Naive thymus-derived CD4-positive, alpha-beta T cell (primary cell): ENCODE measurements around the gene NRN1. TPM values are rescaled to one million over a fixed set of nuclear protein-coding genes. Genes with fewer than 3 reads are reported as not detected.
A peak's percentile ranks its signal among the peaks of the same experiment; 100 is the strongest.

Experiments
- ATAC-seq: fragments of 150-1000 bp; cut with Tn5 transposase; 2 replicates; pipeline ENCODE4 v1.10.0; 2021; ENCODE audit warnings: mild to moderate bottlenecking, moderate library complexity
- CTCF ChIA-PET: fragments of 350-600 bp; sonication (Branson Sonifier 250); formaldehyde crosslinking; loops from one replicate; lab custom pipeline; 2021; ENCODE audit warnings: antibody characterized with exemption; lab: Charles Lee
- POLR2A ChIA-PET: fragments of 350-600 bp; sonication (Branson Sonifier 250); formaldehyde crosslinking; loops from one replicate; lab custom pipeline; 2021; ENCODE audit warnings: antibody characterized with exemption, inconsistent platforms; lab: Charles Lee
- DNase-seq, 9 donors: peaks; one replicate each; pipeline versions ENCODE4 v3.0.0 to v3.0.0-alpha.2; 2020 to 2022; ENCODE audit warnings: mixed read lengths in 1 of 9
- H3K27ac ChIP-seq: one replicate; pipeline ENCODE4 v1.7.0; 2013; ENCODE audit warnings: mild to moderate bottlenecking, low read depth, low read length, moderate library complexity
- H3K27me3 ChIP-seq, 2 donors: one replicate each; pipeline ENCODE4 v1.7.0; 2013; ENCODE audit warnings: low read length in 2 of 2, mild to moderate bottlenecking in 2 of 2, moderate library complexity in 2 of 2; ENCODE audit not compliant: control insufficient read depth in 2 of 2, insufficient read depth in 2 of 2
- H3K36me3 ChIP-seq, 3 experiments: 1 replicate in 2 of 3; 2 replicates in 1 of 3; pipeline ENCODE4 v1.7.0; 2013; ENCODE audit warnings: low read length in 3 of 3, mild to moderate bottlenecking in 3 of 3, moderate library complexity in 1 of 3; ENCODE audit not compliant: insufficient read depth in 3 of 3, control insufficient read depth in 2 of 3
- H3K4me1 ChIP-seq, 2 donors: one replicate each; pipeline ENCODE4 v1.7.0; 2013; ENCODE audit warnings: low read length in 2 of 2, mild to moderate bottlenecking in 2 of 2, moderate library complexity in 1 of 2; ENCODE audit not compliant: control insufficient read depth in 2 of 2, insufficient read depth in 2 of 2
- H3K4me3 ChIP-seq: 2 replicates; pipeline ENCODE4 v1.7.0; 2013; ENCODE audit warnings: mild to moderate bottlenecking, low read length
- H3K9me3 ChIP-seq, 3 experiments: 1 replicate in 2 of 3; 2 replicates in 1 of 3; pipeline ENCODE4 v1.7.0; 2013; ENCODE audit warnings: low read length in 3 of 3; ENCODE audit not compliant: control insufficient read depth in 2 of 3
- H3K27ac Mint-ChIP-seq, 9 donors: one replicate each; pipeline ENCODE4 v1.8.0; 2020 to 2022; ENCODE audit warnings: mixed read lengths in 9 of 9, mild to moderate bottlenecking in 8 of 9, moderate library complexity in 5 of 9, inconsistent platforms in 2 of 9
- H3K27me3 Mint-ChIP-seq, 5 donors: one replicate each; pipeline ENCODE4 v1.8.0; 2021 to 2022; ENCODE audit warnings: mixed read lengths in 5 of 5, mild to moderate bottlenecking in 1 of 5
- H3K36me3 Mint-ChIP-seq, 5 donors: one replicate each; pipeline ENCODE4 v1.8.0; 2020 to 2022; ENCODE audit warnings: mixed read lengths in 5 of 5, mild to moderate bottlenecking in 3 of 5, inconsistent platforms in 1 of 5
- H3K4me1 Mint-ChIP-seq, 7 donors: one replicate each; pipeline ENCODE4 v1.8.0; 2020 to 2022; ENCODE audit warnings: mixed read lengths in 7 of 7, mild to moderate bottlenecking in 3 of 7, inconsistent platforms in 1 of 7
- H3K4me3 Mint-ChIP-seq, 10 donors: one replicate each; pipeline ENCODE4 v1.8.0; 2020 to 2022; ENCODE audit warnings: mild to moderate bottlenecking in 10 of 10, mixed read lengths in 10 of 10, moderate library complexity in 6 of 10, inconsistent platforms in 2 of 10
- H3K9me3 Mint-ChIP-seq, 11 donors: one replicate each; pipeline ENCODE4 v1.8.0; 2020 to 2022; ENCODE audit warnings: mixed read lengths in 11 of 11, mild to moderate bottlenecking in 4 of 11, inconsistent platforms in 1 of 11, moderate library complexity in 1 of 11
- intact Hi-C, 2 donors: fragments of 100-400 bp; cut with micrococcal nuclease; formaldehyde crosslinking; loops; one replicate each; pipeline ENCODE4 v1.15.1; 2023
- polyA plus RNA-seq, 2 donors: library from polyadenylated mRNA; unstranded; fragments of 300-500 nt; fragmentation: Illumina TruSeq; gene quantifications; one replicate each; pipeline ENCODE4 v1.2.3, GENCODE V29; 2021
- total RNA-seq, 6 experiments: library from RNA in 5 of 6; stranded (reverse) in 5 of 6; gene quantifications; 1 replicate in 5 of 6; 2 replicates in 1 of 6; pipeline ENCODE4 v1.2.3 and lab custom pipeline; 2021 to 2026

NRN1 gene
- total and polyA plus RNA-seq, 7 experiments from 2014 or later, result 0.19 to 9.1 (median 0.34) TPM; not detected in 2

GRCh38 chr6:6007366-6008088, 802 bp upstream of the NRN1 start:
- Mint-ChIP-seq H3K9me3 (peaks cover 0 to 30% (median 10%) of the 10 kb centered on the region in 11 donors), H3K36me3 (peaks cover 0 to 14% (median 6%) of the 10 kb centered on the region in 5 donors), H3K27me3 (peaks cover 66 to 86% (median 69%) of the 10 kb centered on the region in 5 donors), H3K4me3 (peak overlapping the region; percentile 60 to 87 (median 80)), H3K27ac (peak overlapping the region in 6 of 9 donors; percentile 7 to 74 (median 59)), H3K4me1 (peaks cover 34 to 65% (median 51%) of the 10 kb centered on the region in 7 donors)
- H3K27me3 ChIP-seq, result peaks cover 53 to 58% of the 10 kb centered on the region in 2 donors
- ChIA-PET CTCF (interaction anchor here (1.0 kb wide), 1 partner anchor 13 kb away, joined by 4 read pairs; no protein-coding TSS in a partner anchor), POLR2A (no interaction called here)
- intact Hi-C loops, result loop anchor here (1.0 to 10.0 kb wide), 12 partner anchors 9 to 1717 kb away; partner anchors contain the start of genes FARS2 (in 2 of the 2), BMP6 (in 1 of the 2), CDYL (in 1 of the 2) and DSP (in 1 of the 2)
- DNase-seq (peak in 3 of 9 donors; percentile 37 to 45 (median 38)), ATAC-seq (peak; percentile 34)
- peaks cover 20 to 49% of the 10 kb centered on the region in 2 donors for H3K4me1 ChIP-seq
- H3K4me3 ChIP-seq, result peak overlapping the region; percentile 5
- H3K36me3 ChIP-seq, result no peaks in the 10 kb centered on the region
- H3K27ac ChIP-seq, result no peak overlapping the region
- peaks cover 0 to 6% (median 0%) of the 10 kb centered on the region in 3 experiments for H3K9me3 ChIP-seq

GRCh38 chr6:6006006-6006427, 708 bp downstream of the NRN1 start:
- Histone ChIP-seq H3K4me1 (peaks cover 20 to 58% of the 10 kb centered on the region in 2 donors), H3K27ac (no peak overlapping the region), H3K36me3 (no peaks in the 10 kb centered on the region), H3K9me3 (peaks cover 0 to 6% (median 0%) of the 10 kb centered on the region in 3 experiments), H3K4me3 (no peak overlapping the region), H3K27me3 (peaks cover 64 to 69% of the 10 kb centered on the region in 2 donors)
- ChIA-PET CTCF (no interaction called here), POLR2A (no interaction called here)
- DNase-seq, result peak in 1 of 9 donors; percentile 8
- Mint-ChIP-seq H3K27me3 (peaks cover 72 to 89% (median 77%) of the 10 kb centered on the region in 5 donors), H3K9me3 (peaks cover 0 to 36% (median 10%) of the 10 kb centered on the region in 11 donors), H3K27ac (peak overlapping the region in 6 of 9 donors; percentile 59 to 92 (median 82)), H3K4me3 (peak overlapping the region; percentile 9 to 90 (median 68)), H3K36me3 (peaks cover 0 to 18% (median 6%) of the 10 kb centered on the region in 5 donors), H3K4me1 (peaks cover 36 to 78% (median 63%) of the 10 kb centered on the region in 7 donors)
- no peak for ATAC-seq
- intact Hi-C loops, result loop anchor here (5.0 to 10.0 kb wide), 9 partner anchors 194 to 1719 kb away; partner anchors contain the start of genes BMP6 (in 1 of the 2), CDYL (in 1 of the 2), DSP (in 1 of the 2) and RPP40 (in 1 of the 2)

GRCh38 chr6:6005051-6006005, 1.4 kb downstream of the NRN1 start:
- Histone ChIP-seq H3K27ac (no peak overlapping the region), H3K9me3 (peaks cover 0 to 7% (median 0%) of the 10 kb centered on the region in 3 experiments), H3K27me3 (peaks cover 71 to 73% of the 10 kb centered on the region in 2 donors), H3K36me3 (no peaks in the 10 kb centered on the region), H3K4me1 (peaks cover 20 to 58% of the 10 kb centered on the region in 2 donors), H3K4me3 (no peak overlapping the region)
- Mint-ChIP-seq H3K9me3 (peaks cover 0 to 38% (median 12%) of the 10 kb centered on the region in 11 donors), H3K36me3 (peaks cover 0 to 20% (median 6%) of the 10 kb centered on the region in 5 donors), H3K4me1 (peaks cover 36 to 80% (median 65%) of the 10 kb centered on the region in 7 donors), H3K27ac (peak overlapping the region in 8 of 9 donors; percentile 46 to 92 (median 77)), H3K4me3 (peak overlapping the region in 9 of 10 donors; percentile 46 to 94 (median 85)), H3K27me3 (peaks cover 77 to 92% (median 82%) of the 10 kb centered on the region in 5 donors)
- POLR2A ChIA-PET, result no interaction called here
- no peak for ATAC-seq
- CTCF ChIA-PET, result no interaction called here
- intact Hi-C loops, result loop anchor here (1.0 to 10.0 kb wide), 11 partner anchors 8 to 1719 kb away; partner anchors contain the start of genes BMP6 (in 1 of the 2), CDYL (in 1 of the 2), DSP (in 1 of the 2) and RPP40 (in 1 of the 2)
- no peak for DNase-seq

DNA sequence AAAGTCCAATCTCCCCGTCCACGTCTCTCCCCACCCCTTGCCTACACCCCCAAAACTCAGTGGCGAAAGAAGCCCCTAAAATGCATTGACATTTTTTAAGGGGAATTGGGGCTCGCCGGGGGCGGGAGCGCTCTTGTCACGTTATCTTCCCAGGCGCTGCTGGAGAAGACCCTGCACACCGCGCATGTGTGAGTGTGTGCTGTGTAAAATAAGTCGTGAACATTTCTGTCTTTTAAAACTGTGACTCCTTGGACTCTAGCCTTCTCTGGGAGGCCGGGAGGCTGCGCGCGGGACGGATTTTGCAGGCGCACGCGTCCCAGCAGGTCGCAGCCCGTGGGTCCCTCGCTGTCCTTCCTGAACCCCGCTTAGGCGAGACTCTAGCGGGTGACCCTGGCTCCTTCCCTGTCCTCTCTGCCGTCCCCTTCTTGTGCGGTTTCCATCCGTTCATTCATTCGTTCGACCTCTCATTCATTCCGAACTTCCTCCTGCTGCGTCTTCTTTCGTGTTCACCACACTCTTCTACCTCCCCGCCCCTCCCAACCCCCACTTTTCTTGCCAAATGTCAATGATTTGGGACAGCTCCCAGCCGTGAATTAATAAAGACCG, 2.2 kb downstream of the NRN1 start:
- Mint-ChIP-seq H3K9me3 (peaks cover 0 to 47% (median 16%) of the 10 kb centered on the region in 11 donors), H3K27ac (peak overlapping the region in 7 of 9 donors; percentile 56 to 90 (median 77)), H3K36me3 (peaks cover 0 to 28% (median 6%) of the 10 kb centered on the region in 5 donors), H3K4me3 (peak overlapping the region; percentile 75 to 94 (median 84)), H3K4me1 (peaks cover 44 to 87% (median 73%) of the 10 kb centered on the region in 7 donors), H3K27me3 (peaks cover 82 to 94% (median 87%) of the 10 kb centered on the region in 5 donors)
- H3K27ac ChIP-seq, result no peak overlapping the region
- DNase-seq, result peak in 2 of 9 donors; percentile 4 to 7
- peak overlapping the region; percentile 46 for H3K4me3 ChIP-seq
- intact Hi-C loops, result loop anchor here (5.0 to 10.0 kb wide), 6 partner anchors 337 to 1987 kb away; partner anchors contain the start of genes BMP6 (in 1 of the 2) and DSP (in 1 of the 2)
- ChIA-PET POLR2A (interaction anchor here (1.4 kb wide), 1 partner anchor 10 kb away, joined by 4 read pairs; no protein-coding TSS in a partner anchor), CTCF (interaction anchor here (0.7 kb wide), 1 partner anchor 533 kb away, joined by 3 read pairs; no protein-coding TSS in a partner anchor)
- no peak for ATAC-seq
- peaks cover 0 to 15% (median 3%) of the 10 kb centered on the region in 3 experiments for H3K9me3 ChIP-seq
- H3K4me1 ChIP-seq, result peaks cover 21 to 65% of the 10 kb centered on the region in 2 donors
- no peaks in the 10 kb centered on the region for H3K36me3 ChIP-seq
- peaks cover 77 to 81% of the 10 kb centered on the region in 2 donors for H3K27me3 ChIP-seq

DNA sequence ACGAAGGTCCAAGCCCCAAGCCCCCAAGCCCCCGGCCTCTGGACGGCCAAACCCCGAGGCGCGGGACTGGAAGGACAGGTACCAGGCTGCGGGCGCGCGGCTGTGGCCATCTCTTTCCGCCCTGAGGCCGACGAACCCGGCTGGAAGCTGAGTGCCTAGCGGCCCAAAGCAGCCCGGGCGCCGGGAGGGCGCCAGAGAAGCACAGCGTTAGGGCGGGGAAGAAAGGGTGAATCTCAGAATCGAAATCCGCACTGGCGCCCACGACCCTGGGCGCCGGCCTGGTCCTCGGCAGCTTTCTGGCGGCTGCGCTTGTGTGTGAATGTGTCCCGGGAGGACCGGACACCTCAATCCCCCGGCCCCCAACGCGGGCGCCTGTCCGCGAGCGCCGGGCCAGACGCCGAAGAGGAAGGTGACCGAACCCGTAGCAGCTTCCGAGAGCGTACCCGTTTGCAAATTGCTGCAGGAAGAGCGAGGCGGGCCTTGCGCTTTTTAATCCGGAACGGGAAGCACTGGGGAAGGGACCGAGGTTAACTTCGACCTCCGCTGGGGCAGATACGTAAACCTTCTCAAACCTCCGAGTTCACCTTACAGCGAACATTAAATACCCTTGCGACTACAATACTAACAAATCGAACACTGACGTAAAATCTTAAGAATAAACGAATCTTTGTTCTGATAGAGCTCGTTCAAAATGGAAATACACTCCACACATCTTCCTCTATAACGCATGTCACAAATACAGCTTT, 2.9 kb downstream of the NRN1 start:
- DNase-seq, result peak in 6 of 9 donors; percentile 31 to 59 (median 48)
- no peak for ATAC-seq
- peak overlapping the region; percentile 75 to 94 (median 84) for H3K4me3 Mint-ChIP-seq
- H3K4me1 Mint-ChIP-seq, result peaks cover 45 to 86% (median 71%) of the 10 kb centered on the region in 7 donors
- peaks cover 0 to 48% (median 16%) of the 10 kb centered on the region in 11 donors for H3K9me3 Mint-ChIP-seq
- intact Hi-C loops, result loop anchor here (5.0 to 10.0 kb wide), 6 partner anchors 336 to 1986 kb away; partner anchors contain the start of genes BMP6 (in 1 of the 2) and DSP (in 1 of the 2)
- peak overlapping the region; percentile 46 for H3K4me3 ChIP-seq
- ChIA-PET CTCF (interaction anchor here (0.7 kb wide), 1 partner anchor 533 kb away, joined by 3 read pairs; no protein-coding TSS in a partner anchor), POLR2A (interaction anchor here (1.0 to 1.4 kb wide), 2 partner anchors 9 to 336 kb away, joined by 3 to 4 read pairs; no protein-coding TSS in a partner anchor)
- peaks cover 81 to 96% (median 86%) of the 10 kb centered on the region in 5 donors for H3K27me3 Mint-ChIP-seq
- peaks cover 79 to 88% of the 10 kb centered on the region in 2 donors for H3K27me3 ChIP-seq
- H3K36me3 Mint-ChIP-seq, result peaks cover 0 to 30% (median 6%) of the 10 kb centered on the region in 5 donors
- peak overlapping the region in 7 of 9 donors; percentile 52 to 90 (median 75) for H3K27ac Mint-ChIP-seq
- H3K27ac ChIP-seq, result no peak overlapping the region
- H3K4me1 ChIP-seq, result peaks cover 22 to 67% of the 10 kb centered on the region in 2 donors
- no peaks in the 10 kb centered on the region for H3K36me3 ChIP-seq
- H3K9me3 ChIP-seq, result peaks cover 0 to 15% (median 3%) of the 10 kb centered on the region in 3 experiments
